Sigmoid colon (tissue), 3 donors: ENCODE measurements around the gene GSTM5.
"Not testable (repeated sequence)": the region's sequence is repeated elsewhere in the genome, so short reads cannot be mapped to it uniquely, and the experiment has no call there.

Experiments
- POLR2A ChIP-seq, 2 donors: fragments of 450-650 bp; IDR thresholded peaks; one replicate each; pipeline ENCODE4 v1.6.1; 2016; ENCODE audit warnings: antibody characterized with exemption in 2 of 2, mild to moderate bottlenecking in 2 of 2, moderate library complexity in 2 of 2
- TF ChIP-seq, protein P1 (sequence below), 4 experiments: fragments of 450-650 bp in 3 of 4; fragments of 200-600 bp in 1 of 4; IDR thresholded peaks; one replicate each; pipeline ENCODE4 v1.5.1; 2016 to 2019; ENCODE audit warnings: antibody characterized with exemption in 4 of 4, mild to moderate bottlenecking in 3 of 4, moderate library complexity in 2 of 4

GRCh38 chr1:109711593-109712320 is at the start of gene GSTM5:
- TF ChIP-seq, protein P1, sequence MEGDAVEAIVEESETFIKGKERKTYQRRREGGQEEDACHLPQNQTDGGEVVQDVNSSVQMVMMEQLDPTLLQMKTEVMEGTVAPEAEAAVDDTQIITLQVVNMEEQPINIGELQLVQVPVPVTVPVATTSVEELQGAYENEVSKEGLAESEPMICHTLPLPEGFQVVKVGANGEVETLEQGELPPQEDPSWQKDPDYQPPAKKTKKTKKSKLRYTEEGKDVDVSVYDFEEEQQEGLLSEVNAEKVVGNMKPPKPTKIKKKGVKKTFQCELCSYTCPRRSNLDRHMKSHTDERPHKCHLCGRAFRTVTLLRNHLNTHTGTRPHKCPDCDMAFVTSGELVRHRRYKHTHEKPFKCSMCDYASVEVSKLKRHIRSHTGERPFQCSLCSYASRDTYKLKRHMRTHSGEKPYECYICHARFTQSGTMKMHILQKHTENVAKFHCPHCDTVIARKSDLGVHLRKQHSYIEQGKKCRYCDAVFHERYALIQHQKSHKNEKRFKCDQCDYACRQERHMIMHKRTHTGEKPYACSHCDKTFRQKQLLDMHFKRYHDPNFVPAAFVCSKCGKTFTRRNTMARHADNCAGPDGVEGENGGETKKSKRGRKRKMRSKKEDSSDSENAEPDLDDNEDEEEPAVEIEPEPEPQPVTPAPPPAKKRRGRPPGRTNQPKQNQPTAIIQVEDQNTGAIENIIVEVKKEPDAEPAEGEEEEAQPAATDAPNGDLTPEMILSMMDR (IDR thresholded peaks at IDR 0.05), result not testable (repeated sequence)
- not testable (repeated sequence) for TF ChIP-seq POLR2A (IDR thresholded peaks at IDR 0.05)
